Panc1 (cell line): ENCODE data around the gene ZYX. TPM values are rescaled to one million over a fixed set of nuclear protein-coding genes. Genes with fewer than 3 reads are reported as not detected.

ENCODE experiments used
- ATAC-seq: fragments of 200-7000 bp; cut with Tn5 transposase; 2 replicates; pipeline ENCODE4 v1.9.1; 2020; ENCODE audit warnings: mild to moderate bottlenecking, moderate library complexity
- BruUV-seq: library from RNA; stranded (reverse); fragments of 400-500 nt; replicated peaks from 2 replicates; lab custom pipeline; 2021; lab: Mats Ljungman, UMichigan
- CTCF ChIA-PET: fragments of 300-600 bp; sonication (Branson Sonifier 250); formaldehyde crosslinking; loops from one replicate; lab custom pipeline; 2022; ENCODE audit warnings: antibody characterized with exemption; lab: Charles Lee
- POLR2A ChIA-PET: fragments of 300-600 bp; sonication (Branson Sonifier 250); formaldehyde crosslinking; loops from one replicate; lab custom pipeline; 2022; ENCODE audit warnings: antibody characterized with exemption; lab: Charles Lee
- DNase-seq: peaks from one replicate; pipeline ENCODE4 v3.0.0-alpha.2; 2010; ENCODE audit warnings: low read depth, low spot score
- H3K27ac ChIP-seq: 2 replicates; pipeline ENCODE4 v1.5.1; 2011; ENCODE audit warnings: mild to moderate bottlenecking, low read length, inconsistent platforms
- H3K27me3 ChIP-seq: fragments of 200-500 bp; sonication (Bioruptor generic); 2 replicates; pipeline ENCODE4 v1.6.0; 2014; ENCODE audit warnings: low read length, inconsistent platforms; ENCODE audit not compliant: control insufficient read depth, insufficient read depth
- H3K36me3 ChIP-seq: fragments of 200-500 bp; sonication (Bioruptor generic); 2 replicates; pipeline ENCODE4 v1.5.1; 2014; ENCODE audit warnings: inconsistent platforms, mild to moderate bottlenecking, low read length, moderate library complexity; ENCODE audit not compliant: control insufficient read depth, insufficient read depth
- H3K4me1 ChIP-seq: 2 replicates; pipeline ENCODE4 v1.5.1; 2011; ENCODE audit warnings: inconsistent platforms, mild to moderate bottlenecking, low read length, moderate library complexity; ENCODE audit not compliant: control insufficient read depth, insufficient read depth
- H3K4me3 ChIP-seq, 2 experiments: 2 replicates each; pipeline ENCODE4 v1.5.1; 2011 to 2012; ENCODE audit warnings: low read depth in 2 of 2, low read length in 2 of 2, mild to moderate bottlenecking in 2 of 2, inconsistent platforms in 1 of 2, moderate library complexity in 1 of 2
- H3K9me3 ChIP-seq: fragments of 200-500 bp; sonication (Bioruptor generic); 2 replicates; pipeline ENCODE4 v1.5.1; 2014; ENCODE audit warnings: low read depth, mild to moderate bottlenecking, inconsistent platforms, low read length, moderate library complexity; ENCODE audit not compliant: control insufficient read depth, insufficient read depth
- POLR2AphosphoS5 ChIP-seq: IDR thresholded peaks from 2 replicates; pipeline ENCODE4 v1.6.1; 2012; ENCODE audit warnings: mild to moderate bottlenecking, low read depth, low read length, moderate library complexity
- SIN3A ChIP-seq: IDR thresholded peaks from 2 replicates; pipeline ENCODE4 v1.6.1; 2012; ENCODE audit warnings: low read depth, mild to moderate bottlenecking, low read length, moderate library complexity, borderline replicate concordance; ENCODE audit not compliant: insufficient read depth
- TCF7L2 ChIP-seq: IDR thresholded peaks from 2 replicates; pipeline ENCODE4 v1.6.1; 2011; ENCODE audit warnings: mild to moderate bottlenecking, low read depth, low read length, inconsistent platforms
- in situ Hi-C: cut with HindIII; loops from 2 replicates; pipeline ENCODE4 v1.10.0; 2016; ENCODE audit warnings: low sequenced_read_pairs, low pct_unique_long_range_greater_than_20kb
- intact Hi-C: fragments of 100-400 bp; cut with micrococcal nuclease; formaldehyde crosslinking; loops from one replicate; pipeline ENCODE4 v1.10.0; 2022; ENCODE audit not compliant: unreplicated experiment
- total RNA-seq: library from RNA; stranded (reverse); gene quantifications from one replicate; pipeline ENCODE4 v1.2.1, GENCODE V29; 2021; ENCODE audit not compliant: unreplicated experiment
- TF ChIP-seq, protein P1 (sequence below): fragments of 450-650 bp; IDR thresholded peaks from 2 replicates; pipeline ENCODE4 v1.5.1; 2017; ENCODE audit warnings: mild to moderate bottlenecking
- TF ChIP-seq, protein P2 (sequence below), 2 experiments: IDR thresholded peaks; 2 replicates each; pipeline ENCODE4 v1.6.1; 2011 to 2012; ENCODE audit warnings: low read depth in 2 of 2, control low read depth in 1 of 2, low read length in 1 of 2, mild to moderate bottlenecking in 1 of 2, moderate library complexity in 1 of 2; ENCODE audit not compliant: insufficient read depth in 1 of 2

The ZYX gene
- total RNA-seq, 1 experiment from 2014 or later: 169 TPM

DNA sequence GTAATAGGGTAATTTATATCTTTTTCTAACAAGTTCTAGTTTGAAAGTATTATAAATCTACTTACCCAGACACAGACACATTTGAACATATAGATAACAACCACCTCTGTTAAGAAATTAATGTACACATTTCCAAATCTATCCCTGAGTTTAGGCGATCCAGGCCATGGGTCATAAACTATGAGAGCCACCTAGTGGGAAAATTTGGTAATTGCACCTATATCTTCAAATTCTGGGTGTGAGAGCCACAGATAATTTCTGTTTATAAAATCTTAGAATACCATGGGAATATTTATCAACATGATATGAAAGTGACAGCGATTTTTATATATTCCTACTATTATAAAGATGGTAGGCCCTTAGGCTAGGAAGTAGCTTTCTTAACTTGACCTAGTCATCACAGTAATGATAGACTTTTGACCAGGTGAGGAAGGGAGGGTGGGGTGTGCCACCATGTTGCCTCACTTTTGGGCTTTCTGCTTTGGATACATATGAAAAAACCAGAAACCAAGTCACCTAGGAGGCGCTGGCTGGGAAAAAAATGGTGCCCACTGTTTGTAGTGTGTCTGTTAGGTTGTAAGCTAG is 35.5 kb downstream of the ZYX start:
- in situ Hi-C loops: no loop called here
- TF ChIP-seq POLR2AphosphoS5: no peak
- TF ChIP-seq, protein P1, sequence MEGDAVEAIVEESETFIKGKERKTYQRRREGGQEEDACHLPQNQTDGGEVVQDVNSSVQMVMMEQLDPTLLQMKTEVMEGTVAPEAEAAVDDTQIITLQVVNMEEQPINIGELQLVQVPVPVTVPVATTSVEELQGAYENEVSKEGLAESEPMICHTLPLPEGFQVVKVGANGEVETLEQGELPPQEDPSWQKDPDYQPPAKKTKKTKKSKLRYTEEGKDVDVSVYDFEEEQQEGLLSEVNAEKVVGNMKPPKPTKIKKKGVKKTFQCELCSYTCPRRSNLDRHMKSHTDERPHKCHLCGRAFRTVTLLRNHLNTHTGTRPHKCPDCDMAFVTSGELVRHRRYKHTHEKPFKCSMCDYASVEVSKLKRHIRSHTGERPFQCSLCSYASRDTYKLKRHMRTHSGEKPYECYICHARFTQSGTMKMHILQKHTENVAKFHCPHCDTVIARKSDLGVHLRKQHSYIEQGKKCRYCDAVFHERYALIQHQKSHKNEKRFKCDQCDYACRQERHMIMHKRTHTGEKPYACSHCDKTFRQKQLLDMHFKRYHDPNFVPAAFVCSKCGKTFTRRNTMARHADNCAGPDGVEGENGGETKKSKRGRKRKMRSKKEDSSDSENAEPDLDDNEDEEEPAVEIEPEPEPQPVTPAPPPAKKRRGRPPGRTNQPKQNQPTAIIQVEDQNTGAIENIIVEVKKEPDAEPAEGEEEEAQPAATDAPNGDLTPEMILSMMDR: peak; percentile 78
- no peaks in the 10 kb centered on the region for H3K9me3 ChIP-seq
- no peaks in the 10 kb centered on the region for H3K4me1 ChIP-seq
- ChIA-PET POLR2A (no interaction called here), CTCF (interaction anchor here (0.6 kb wide), 1 partner anchor 95 kb away, joined by 3 read pairs; no protein-coding TSS in a partner anchor)
- BruUV-seq: no TSS peak
- no peak overlapping the region for H3K4me3 ChIP-seq
- no peak for DNase-seq
- intact Hi-C loops: loop anchor here (1.0 kb wide), 1 partner anchor 176 kb away; no protein-coding TSS in a partner anchor
- ATAC-seq: peak; percentile 79; the same call in 1 of the 2 replicates
- H3K27me3 ChIP-seq: no peaks in the 10 kb centered on the region
- no peaks in the 10 kb centered on the region for H3K36me3 ChIP-seq
- no peak overlapping the region for H3K27ac ChIP-seq

DNA sequence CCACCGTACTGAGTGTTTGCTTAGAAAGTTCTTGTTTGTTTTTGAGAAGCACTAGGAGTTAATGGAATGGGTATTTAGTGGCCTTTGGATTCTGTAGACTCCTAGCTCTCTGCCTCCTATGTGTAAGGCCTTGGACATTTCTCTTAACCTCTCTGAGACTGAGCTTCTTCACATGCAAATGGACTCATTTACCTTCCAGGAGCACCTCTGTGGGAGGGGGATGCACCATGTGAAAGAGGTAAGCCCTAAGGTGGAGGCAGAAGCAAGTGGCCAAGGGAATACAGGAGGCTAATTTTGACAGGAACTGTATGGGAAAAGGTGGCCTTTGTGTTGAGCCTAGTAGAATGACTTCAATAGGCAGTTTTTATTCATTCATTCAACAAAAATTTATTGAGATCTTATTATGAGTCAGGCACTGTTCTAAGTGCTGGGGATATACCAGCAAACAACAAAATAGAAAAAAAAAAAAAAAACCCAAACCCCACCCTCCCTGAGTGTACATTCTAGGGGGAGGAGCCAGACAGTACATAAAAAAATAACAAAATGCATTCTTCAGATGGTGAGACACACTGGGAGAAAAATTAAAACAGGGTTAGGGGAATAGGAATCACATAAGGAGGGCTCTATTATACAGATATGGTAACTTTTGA is 36.7 kb downstream of the ZYX start:
- no TSS peak for BruUV-seq
- TF ChIP-seq POLR2AphosphoS5 (no peak), TCF7L2 (no peak), SIN3A (no peak)
- TF ChIP-seq, protein P1: no peak
- TF ChIP-seq, protein P2, sequence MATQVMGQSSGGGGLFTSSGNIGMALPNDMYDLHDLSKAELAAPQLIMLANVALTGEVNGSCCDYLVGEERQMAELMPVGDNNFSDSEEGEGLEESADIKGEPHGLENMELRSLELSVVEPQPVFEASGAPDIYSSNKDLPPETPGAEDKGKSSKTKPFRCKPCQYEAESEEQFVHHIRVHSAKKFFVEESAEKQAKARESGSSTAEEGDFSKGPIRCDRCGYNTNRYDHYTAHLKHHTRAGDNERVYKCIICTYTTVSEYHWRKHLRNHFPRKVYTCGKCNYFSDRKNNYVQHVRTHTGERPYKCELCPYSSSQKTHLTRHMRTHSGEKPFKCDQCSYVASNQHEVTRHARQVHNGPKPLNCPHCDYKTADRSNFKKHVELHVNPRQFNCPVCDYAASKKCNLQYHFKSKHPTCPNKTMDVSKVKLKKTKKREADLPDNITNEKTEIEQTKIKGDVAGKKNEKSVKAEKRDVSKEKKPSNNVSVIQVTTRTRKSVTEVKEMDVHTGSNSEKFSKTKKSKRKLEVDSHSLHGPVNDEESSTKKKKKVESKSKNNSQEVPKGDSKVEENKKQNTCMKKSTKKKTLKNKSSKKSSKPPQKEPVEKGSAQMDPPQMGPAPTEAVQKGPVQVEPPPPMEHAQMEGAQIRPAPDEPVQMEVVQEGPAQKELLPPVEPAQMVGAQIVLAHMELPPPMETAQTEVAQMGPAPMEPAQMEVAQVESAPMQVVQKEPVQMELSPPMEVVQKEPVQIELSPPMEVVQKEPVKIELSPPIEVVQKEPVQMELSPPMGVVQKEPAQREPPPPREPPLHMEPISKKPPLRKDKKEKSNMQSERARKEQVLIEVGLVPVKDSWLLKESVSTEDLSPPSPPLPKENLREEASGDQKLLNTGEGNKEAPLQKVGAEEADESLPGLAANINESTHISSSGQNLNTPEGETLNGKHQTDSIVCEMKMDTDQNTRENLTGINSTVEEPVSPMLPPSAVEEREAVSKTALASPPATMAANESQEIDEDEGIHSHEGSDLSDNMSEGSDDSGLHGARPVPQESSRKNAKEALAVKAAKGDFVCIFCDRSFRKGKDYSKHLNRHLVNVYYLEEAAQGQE (IDR thresholded peaks at IDR 0.05; ENCODE audit: insufficient read depth in 1 of 2, low read depth in 2 of 2, low read length in 1 of 2): no peak
- ChIA-PET CTCF (no interaction called here), POLR2A (no interaction called here)
- Histone ChIP-seq H3K36me3 (no peaks in the 10 kb centered on the region), H3K27me3 (no peaks in the 10 kb centered on the region), H3K4me3 (no peak overlapping the region), H3K9me3 (no peaks in the 10 kb centered on the region), H3K4me1 (no peaks in the 10 kb centered on the region), H3K27ac (no peak overlapping the region)
- intact Hi-C loops: no loop called here
- ATAC-seq (no peak), DNase-seq (no peak)
- in situ Hi-C loops: no loop called here
